H1 (cell line): Measurements from ENCODE around the gene TCL1A. TPM values are rescaled to one million over a fixed set of nuclear protein-coding genes. Genes with fewer than 3 reads are reported as not detected.

Experiments used
- EP300 ChIP-seq, 2 experiments: IDR thresholded peaks; 1 replicate in 1 of 2; 2 replicates in 1 of 2; pipeline ENCODE4 v1.6.1; 2011 to 2012; ENCODE audit warnings: low read depth in 2 of 2, low read length in 2 of 2, mild to moderate bottlenecking in 2 of 2, borderline replicate concordance in 1 of 2, inconsistent platforms in 1 of 2, moderate library complexity in 1 of 2
- SP1 ChIP-seq: IDR thresholded peaks from 2 replicates; pipeline ENCODE4 v1.6.1; 2011; ENCODE audit warnings: low read depth, low read length
- polyA plus RNA-seq, 7 experiments: library from polyadenylated mRNA; depleted of rRNA in 3 of 7; stranded (reverse) in 5 of 7; unstranded in 2 of 7; fragments of >200 nt in 5 of 7; fragments of 200-250 nt in 2 of 7; gene quantifications; 1 replicate in 5 of 7; 2 replicates in 1 of 7; 4 replicates in 1 of 7; pipeline versions ENCODE4 v1.2.1 to v1.2.3, GENCODE V29; 2011 to 2013; ENCODE audit warnings: missing spikeins in 2 of 7, mixed read lengths in 2 of 7
- total RNA-seq: library from RNA; stranded (reverse); fragmentation: NEBNext Ultra II Directional; extraction: Animal tissue kit (Norgen Biotek cat#: 25700); gene quantifications from 2 replicates; pipeline ENCODE4 v1.2.1, GENCODE V29; 2021
- TF ChIP-seq, protein P1 (sequence below), 3 experiments: IDR thresholded peaks; 1 replicate in 2 of 3; 2 replicates in 1 of 3; pipeline versions ENCODE4 v1.5.1 to v1.6.1; 2011; ENCODE audit warnings: low read length in 3 of 3, mild to moderate bottlenecking in 3 of 3, inconsistent platforms in 2 of 3, low read depth in 1 of 3, moderate library complexity in 1 of 3; ENCODE audit not compliant: insufficient read depth in 1 of 3; ENCODE audit errors: control extremely low read depth in 1 of 3

TCL1A gene
- total and polyA plus RNA-seq, 2 of the 8 experiments (the other 6 are each of a cell fraction or from before 2014, with no cell fraction given): 0.35 to 7.6 TPM

- TF ChIP-seq SP1 (no peak), EP300 (IDR thresholded peaks at IDR 0.05; ENCODE audit: borderline replicate concordance in 1 of 2, low read depth in 2 of 2, low read length in 2 of 2) (no peak)
- TF ChIP-seq, protein P1, sequence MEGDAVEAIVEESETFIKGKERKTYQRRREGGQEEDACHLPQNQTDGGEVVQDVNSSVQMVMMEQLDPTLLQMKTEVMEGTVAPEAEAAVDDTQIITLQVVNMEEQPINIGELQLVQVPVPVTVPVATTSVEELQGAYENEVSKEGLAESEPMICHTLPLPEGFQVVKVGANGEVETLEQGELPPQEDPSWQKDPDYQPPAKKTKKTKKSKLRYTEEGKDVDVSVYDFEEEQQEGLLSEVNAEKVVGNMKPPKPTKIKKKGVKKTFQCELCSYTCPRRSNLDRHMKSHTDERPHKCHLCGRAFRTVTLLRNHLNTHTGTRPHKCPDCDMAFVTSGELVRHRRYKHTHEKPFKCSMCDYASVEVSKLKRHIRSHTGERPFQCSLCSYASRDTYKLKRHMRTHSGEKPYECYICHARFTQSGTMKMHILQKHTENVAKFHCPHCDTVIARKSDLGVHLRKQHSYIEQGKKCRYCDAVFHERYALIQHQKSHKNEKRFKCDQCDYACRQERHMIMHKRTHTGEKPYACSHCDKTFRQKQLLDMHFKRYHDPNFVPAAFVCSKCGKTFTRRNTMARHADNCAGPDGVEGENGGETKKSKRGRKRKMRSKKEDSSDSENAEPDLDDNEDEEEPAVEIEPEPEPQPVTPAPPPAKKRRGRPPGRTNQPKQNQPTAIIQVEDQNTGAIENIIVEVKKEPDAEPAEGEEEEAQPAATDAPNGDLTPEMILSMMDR (IDR thresholded peaks at IDR 0.05; ENCODE audit: control extremely low read depth in 1 of 3, insufficient read depth in 1 of 3, low read depth in 1 of 3, low read length in 3 of 3): no peak
Measured at GRCh38 chr14:95689441-95689840, 24.5 kb downstream of the TCL1A start (continued).
